GM15510 (cell line): ENCODE measurements around the gene MATK.

Experiments
- POLR2A ChIP-seq: IDR thresholded peaks from 3 replicates; pipeline ENCODE4 v1.6.1; 2011; ENCODE audit warnings: borderline replicate concordance; ENCODE audit not compliant: insufficient read length; ENCODE audit errors: extremely low read depth

The MATK gene

DNA sequence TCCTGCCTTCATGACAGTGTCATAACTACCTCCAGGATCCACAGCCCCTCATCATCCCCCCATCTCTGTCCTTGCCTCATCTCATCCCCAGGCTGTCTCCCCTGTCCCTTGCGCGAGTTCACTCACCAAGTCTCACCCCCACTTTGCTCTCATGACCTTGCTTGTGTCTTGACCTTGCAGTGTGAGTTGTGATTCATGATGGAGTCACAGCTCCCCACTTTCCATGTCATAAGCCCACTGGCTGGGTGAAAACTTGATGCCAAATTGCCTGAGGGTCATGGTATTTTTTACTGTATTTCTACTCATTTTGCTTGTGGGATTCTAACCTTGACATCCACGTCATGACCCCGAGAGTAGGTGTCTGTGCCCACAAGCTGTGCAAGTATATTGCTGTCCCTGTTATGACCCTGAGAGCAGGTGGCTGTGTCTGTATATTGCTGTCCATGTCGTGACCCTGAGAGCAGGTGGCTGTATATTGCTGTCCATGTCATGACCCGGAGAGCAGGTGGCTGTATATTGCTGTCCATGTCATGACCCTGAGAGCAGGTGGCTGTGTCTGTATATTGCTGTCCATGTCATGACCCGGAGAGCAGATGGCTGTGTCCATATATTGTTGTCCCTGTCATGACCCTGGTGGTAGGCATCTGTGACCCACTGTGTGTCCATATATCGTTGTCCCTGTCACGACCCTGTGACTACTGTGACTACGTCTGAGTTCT, 48.5 kb downstream of the MATK start:
- no peak for TF ChIP-seq POLR2A

DNA sequence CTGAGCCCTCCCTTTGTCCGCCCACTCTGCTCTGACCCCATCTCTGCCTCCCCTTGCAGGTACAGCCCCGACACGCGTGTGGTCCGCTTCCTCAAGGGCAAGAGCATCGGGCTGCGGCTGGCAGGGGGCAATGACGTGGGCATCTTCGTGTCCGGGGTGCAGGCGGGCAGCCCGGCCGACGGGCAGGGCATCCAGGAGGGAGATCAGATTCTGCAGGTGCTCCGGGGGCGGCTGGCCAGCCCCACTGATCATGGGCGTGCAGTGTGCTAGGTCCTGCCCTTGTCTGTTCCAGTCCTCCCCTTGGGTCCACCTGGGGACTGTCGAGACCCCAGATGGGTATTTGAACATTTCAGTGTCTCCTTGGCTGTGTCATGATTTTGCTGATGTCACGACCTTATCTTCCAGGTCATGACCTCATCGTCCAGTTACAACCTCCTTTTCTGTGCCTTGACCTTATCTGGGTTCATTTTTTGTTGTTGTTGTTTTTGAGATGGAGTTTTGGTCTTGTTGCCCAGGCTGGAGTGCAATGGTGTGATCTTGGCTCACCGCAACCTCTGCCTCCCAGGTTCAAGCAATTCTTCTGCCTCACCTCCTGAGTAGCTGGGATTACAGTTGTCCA, 50.0 kb downstream of the MATK start:
- no peak for TF ChIP-seq POLR2A

DNA sequence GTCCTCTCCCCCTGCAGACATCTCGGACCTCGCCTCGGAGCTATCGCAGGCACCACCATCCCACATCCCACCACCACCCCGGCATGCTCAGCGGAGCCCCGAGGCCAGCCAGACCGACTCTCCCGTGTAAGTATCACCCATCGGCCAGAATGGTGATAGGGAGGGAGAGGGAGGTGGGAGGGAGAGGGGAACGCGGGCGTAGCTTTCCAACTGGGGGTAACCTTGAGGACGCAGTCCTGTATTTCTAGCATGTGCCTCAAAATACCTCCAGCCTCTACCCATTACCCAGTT, 51.9 kb downstream of the MATK start:
- TF ChIP-seq POLR2A = no peak

DNA sequence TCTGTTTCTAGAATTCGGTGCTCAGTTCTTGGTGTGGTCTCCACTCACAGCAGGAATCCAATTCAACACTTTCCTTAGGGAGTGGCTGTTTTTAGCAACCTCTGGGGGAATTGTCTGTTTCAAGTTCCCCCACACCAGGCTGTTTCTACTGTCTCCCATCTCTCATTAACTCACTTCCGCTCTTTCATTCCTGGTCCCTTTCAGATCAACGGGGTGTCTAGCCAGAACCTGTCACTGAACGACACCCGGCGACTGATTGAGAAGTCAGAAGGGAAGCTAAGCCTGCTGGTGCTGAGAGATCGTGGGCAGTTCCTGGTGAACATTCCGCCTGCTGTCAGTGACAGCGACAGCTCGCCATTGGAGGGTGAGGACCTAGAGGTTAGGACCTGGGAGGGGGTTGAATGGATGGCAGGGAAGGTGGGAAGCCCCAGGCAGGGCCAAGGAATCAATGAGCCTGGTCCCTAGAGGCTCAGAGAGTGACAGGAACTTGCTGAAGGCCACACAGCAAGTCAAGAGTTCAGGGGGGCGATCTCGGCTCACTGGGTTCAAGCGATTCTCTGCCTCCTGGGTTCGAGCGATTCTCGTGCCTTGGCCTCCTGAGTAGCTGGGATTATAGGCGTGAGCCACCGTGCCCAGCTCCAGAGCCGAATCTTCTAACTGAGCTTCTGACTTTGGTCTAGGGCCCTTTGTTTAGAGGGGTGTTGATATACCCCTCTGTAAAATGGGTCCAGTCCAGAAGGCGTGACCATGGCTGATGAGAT, 52.5 kb downstream of the MATK start:
- TF ChIP-seq POLR2A = no peak

DNA sequence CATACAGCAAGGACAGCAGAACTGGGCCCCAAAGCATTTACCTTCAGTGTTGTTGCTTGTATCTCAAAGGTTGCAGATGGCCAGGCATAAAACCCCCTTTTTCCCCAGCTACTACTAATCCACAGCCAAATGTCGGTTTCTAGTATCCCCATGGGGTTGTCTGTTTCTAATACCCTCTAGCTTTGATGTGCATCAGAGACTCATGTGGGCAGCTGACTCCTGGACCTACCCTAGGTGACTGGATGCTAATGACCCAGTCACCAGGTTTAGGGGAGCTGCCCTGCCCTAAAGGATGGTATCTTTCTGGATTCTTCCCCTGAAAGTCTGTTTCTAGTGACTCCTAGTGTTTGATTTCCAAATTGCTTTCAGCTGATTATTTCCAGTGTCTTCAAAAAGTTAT, 54.1 kb downstream of the MATK start:
- no peak for TF ChIP-seq POLR2A

DNA sequence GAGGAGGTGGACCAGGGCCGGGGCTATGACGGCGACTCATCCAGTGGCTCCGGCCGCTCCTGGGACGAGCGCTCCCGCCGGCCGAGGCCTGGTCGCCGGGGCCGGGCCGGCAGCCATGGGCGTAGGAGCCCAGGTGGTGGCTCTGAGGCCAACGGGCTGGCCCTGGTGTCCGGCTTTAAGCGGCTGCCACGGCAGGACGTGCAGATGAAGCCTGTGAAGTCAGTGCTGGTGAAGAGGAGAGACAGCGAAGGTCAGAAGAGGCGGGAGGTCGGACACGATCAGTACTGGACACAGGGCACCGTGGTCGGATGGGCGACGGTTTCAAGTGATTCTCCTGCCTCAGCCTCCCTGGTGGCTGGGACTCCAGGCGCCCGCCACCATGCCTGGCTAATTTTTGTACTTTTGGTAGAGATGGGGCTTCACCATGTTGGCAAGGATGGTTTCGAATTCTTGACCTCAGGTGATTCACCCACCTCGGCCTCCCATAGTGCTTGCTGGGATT, 55.7 kb downstream of the MATK start:
- TF ChIP-seq POLR2A = no peak
